Limb (tissue), 2 donors: ENCODE data around the gene CSTF1.
A peak's percentile ranks its signal among the peaks of the same experiment; 100 is the strongest.
"Not testable (repeated sequence)": the region's sequence is repeated elsewhere in the genome, so short reads cannot be mapped to it uniquely, and the experiment has no call there.

Source experiments
- DNase-seq, 2 donors: peaks; one replicate each; pipeline ENCODE4 v3.0.0-alpha.2; 2016; ENCODE audit errors: extremely low spot score in 2 of 2

CSTF1 gene

GRCh38 chr20:56368351-56369134, 23.9 kb upstream of the CSTF1 start:
- no peak for DNase-seq

GRCh38 chr20:56369179-56369578, 23.3 kb upstream of the CSTF1 start:
- DNase-seq = no peak

- DNase-seq = no peak
Observed at GRCh38 chr20:56371977-56372376, 20.5 kb upstream of the CSTF1 start.

DNA sequence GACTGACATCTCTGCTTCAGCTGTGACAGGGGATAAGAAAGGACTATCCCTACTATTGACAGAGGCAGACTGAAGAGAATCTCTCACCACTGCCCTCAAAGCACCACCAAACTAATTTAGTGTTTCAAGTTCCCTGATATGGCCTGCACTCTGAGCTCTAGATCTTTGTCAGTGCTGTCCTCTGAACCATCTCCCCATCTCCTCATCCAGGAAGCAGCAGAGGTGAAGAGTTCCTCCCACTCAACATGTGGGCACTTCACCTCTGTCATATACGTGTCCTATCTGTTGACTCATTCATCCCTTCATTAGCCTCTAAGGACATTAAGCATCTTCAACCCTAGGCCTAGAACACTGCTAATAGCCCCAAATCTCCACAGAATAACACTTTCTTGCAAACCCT, 19.6 kb upstream of the CSTF1 start:
- no peak for DNase-seq

GRCh38 chr20:56373942-56374341, 18.5 kb upstream of the CSTF1 start:
- DNase-seq = no peak

- no peak for DNase-seq
Observed at GRCh38 chr20:56376331-56376730, 16.1 kb upstream of the CSTF1 start.

GRCh38 chr20:56378386-56378785, 14.1 kb upstream of the CSTF1 start:
- no peak for DNase-seq

GRCh38 chr20:56380375-56380774, 12.1 kb upstream of the CSTF1 start:
- DNase-seq = no peak

DNA sequence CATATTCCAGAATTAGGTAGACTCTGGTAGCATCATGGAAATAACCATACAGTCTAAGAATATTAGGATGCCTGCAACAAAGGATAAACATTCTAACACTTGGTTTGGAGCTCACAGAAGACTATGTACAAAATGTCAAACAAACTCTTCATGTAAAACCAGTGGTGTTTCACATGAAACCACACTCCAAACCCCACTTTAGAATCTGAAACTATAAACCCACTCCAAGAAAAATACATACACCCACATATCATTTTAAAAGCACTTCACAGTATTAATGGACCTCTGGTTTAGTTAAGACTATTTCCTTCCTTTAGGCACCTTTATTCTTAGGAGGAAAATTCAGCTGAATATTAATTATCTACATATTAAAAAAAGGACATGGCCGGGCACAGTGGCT, 10.9 kb upstream of the CSTF1 start:
- no peak for DNase-seq

- DNase-seq = no peak
Observed at GRCh38 chr20:56382696-56383095, 9.7 kb upstream of the CSTF1 start.

DNA sequence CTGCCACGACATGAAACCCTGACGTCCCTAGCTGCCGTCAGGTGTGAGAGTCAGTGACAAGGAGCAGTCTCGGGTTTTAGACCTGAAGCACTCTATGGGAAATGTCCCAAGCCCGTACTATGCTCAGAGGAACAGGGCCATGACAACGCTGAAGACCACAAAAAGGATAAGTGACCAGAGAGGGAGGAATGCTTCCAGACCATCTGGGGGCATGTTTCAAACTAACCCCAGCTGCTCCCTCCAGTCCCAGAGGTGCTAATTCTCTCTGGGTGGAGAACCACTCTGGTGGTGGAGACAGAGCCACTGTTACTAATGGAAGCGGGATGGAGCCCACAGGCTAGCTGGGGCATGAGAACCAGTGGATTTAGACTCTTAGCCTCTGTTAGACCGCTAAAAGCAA, 9.1 kb upstream of the CSTF1 start:
- no peak for DNase-seq

DNA sequence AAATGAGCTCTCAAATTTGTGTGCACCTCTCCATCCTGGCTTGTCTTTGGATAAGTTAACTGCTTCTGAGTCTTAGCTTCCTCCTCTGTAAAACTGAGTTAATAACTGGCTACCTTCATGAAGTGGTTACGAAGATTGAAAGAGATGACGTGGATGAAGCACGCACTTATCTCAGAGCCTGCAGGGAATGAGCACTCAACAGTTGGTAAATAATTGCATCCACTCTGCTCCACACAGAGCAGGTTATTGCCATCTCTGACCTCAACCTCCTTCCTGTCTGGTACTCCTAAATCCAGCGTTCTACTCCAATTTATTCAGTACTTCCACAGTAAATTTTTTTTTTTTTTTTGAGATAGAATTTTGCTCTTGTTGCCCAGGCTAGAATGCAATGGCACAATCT, 7.3 kb upstream of the CSTF1 start:
- no peak for DNase-seq

DNA sequence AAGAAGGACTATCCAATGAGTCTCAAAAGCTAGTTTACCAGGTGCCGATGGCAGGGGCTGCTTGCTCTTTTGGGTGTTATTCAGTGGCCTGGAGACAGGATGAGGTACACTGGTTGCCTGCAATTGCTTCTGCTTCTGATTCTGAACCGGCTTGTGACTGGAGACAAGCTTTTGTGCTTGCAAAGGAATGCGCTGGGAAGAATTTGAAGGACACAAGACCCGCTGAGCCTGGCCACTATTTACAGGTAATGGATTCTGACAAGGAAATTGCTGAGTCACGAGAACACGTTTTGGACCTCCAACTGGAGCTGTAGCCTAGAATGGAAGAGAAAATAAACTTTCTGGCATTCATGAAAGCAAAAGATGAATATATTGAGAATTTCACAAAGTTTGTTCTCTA, 6.2 kb upstream of the CSTF1 start:
- no peak for DNase-seq

GRCh38 chr20:56388882-56389281, 3.6 kb upstream of the CSTF1 start:
- no peak for DNase-seq

GRCh38 chr20:56389807-56390206, 2.6 kb upstream of the CSTF1 start:
- DNase-seq = no peak

GRCh38 chr20:56390396-56390795, 2.0 kb upstream of the CSTF1 start:
- not testable (repeated sequence) for DNase-seq

- no peak for DNase-seq
Observed at GRCh38 chr20:56391037-56391436, 1.4 kb upstream of the CSTF1 start.

DNA sequence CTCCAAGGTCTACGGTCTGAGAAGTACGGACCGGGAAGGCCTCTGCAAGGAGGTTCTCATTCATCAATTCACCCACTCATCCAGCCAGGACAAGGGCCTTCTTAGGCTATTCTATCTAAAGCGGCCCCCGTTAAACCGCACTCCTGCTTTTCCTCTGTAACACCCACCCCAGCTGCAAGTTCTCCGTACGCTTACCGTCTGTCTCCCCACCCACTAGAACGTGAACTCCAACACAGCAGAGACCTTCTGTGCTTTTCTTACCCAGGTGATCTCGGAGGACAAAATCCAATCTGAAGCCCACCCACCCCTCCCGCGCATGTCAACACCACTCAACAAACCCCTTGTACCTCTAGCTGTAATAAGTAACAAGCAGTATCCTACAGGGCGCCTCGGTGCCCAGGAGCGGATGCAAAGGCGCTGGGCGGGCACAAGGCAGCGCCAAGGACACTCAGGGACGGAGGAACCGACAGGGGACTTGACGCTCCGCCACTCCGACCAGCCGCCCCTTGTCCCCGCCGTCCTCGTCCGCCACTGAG, 781 bp upstream of the CSTF1 start:
- DNase-seq = no peak

DNA sequence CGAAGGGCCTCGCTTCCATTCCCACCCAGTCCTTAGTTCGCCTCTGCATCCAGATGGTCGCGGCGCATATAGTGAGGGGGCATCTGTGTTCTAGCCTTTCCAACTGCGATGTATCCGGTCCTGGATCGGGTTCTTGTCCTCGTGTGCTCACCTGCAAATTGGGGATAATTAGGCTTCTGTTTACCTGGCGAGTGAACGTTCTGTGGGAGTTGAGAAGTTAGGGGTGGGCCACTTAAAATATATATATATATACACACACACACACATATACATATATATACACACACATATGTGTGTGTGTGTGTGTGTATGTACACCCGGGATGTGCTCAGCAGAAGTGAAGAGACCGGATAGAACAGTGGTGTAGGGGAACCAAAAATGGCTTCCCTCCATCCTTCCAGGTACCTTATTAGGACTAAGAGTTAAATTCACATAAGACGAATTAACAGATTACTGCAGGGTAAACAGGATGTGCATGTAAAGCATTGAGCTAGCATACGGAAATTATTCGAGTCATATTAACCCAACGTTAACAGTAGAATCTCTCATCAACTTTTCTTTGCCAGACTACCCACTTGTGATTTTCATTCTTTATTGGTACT, 537 bp downstream of the CSTF1 start:
- no peak for DNase-seq

- no peak for DNase-seq
Observed at GRCh38 chr20:56393653-56394052, 1.2 kb downstream of the CSTF1 start.

- no peak for DNase-seq
Observed at GRCh38 chr20:56395166-56395565, 2.7 kb downstream of the CSTF1 start.

GRCh38 chr20:56400001-56400640, 7.7 kb downstream of the CSTF1 start:
- peak; percentile 64 to 68 for DNase-seq

DNA sequence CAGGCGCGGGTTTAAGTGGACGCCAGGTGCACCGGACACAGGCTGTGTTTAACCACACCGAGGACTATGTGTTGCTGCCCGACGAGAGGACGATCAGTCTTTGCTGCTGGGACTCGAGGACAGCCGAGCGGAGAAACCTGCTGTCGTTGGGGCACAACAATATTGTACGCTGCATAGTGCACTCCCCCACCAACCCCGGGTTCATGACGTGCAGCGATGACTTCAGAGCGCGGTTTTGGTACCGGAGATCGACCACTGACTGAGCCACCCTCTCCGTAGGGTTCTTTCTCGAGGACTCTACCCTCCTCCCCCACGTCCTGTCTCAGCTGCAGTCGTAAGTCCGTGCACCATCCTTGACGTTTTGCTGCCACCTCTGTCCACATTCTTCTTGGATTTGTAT, 11.0 kb downstream of the CSTF1 start:
- no peak for DNase-seq
